ENCODE results near the gene DRAP1.

The DRAP1 gene

GRCh38 chr11:65921876-65922275 is 2.6 kb downstream of the DRAP1 start:
- Histone ChIP-seq H3K27me3 (ENCODE audit: insufficient read depth, low read length, poor library complexity, severe bottlenecking) (no peaks in the 10 kb centered on the region), H2AFZ (ENCODE audit: low read length) (no peak overlapping the region), H3K4me2 (ENCODE audit: low read depth, low read length, poor library complexity, severe bottlenecking) (no peak overlapping the region), H3K9ac (ENCODE audit: low read depth, low read length, poor library complexity, severe bottlenecking) (no peak overlapping the region), H3K9me2 (replicated peaks; ENCODE audit: low read depth, low read length) (no peaks in the 10 kb centered on the region), H3K4me1 (ENCODE audit: insufficient read depth, low read length, poor library complexity, severe bottlenecking) (peaks cover 23% of the 10 kb centered on the region), H3K36me3 (ENCODE audit: insufficient read depth, low read length) (peaks cover 8% of the 10 kb centered on the region; the same call in 1 of the 2 replicates), H4K20me1 (ENCODE audit: insufficient read depth, low read length, poor library complexity, severe bottlenecking) (peaks cover 15% of the 10 kb centered on the region), H3F3A (ENCODE audit: low read depth) (no peaks in the 10 kb centered on the region), H3K4me3 (ENCODE audit: low read length, poor library complexity, severe bottlenecking) (no peak overlapping the region), H3K9me3 (ENCODE audit: insufficient read depth, low read depth, low read length) (no peaks in the 10 kb centered on the region), H3K79me2 (ENCODE audit: insufficient read depth, low read length) (peaks cover 34% of the 10 kb centered on the region)
- TF ChIP-seq CTCF (conservative IDR thresholded peaks at IDR 0.05; ENCODE audit: low read length), result no peak
- no peak for TF ChIP-seq EZH2phosphoT487 (IDR thresholded peaks at IDR 0.05; ENCODE audit: borderline replicate concordance)

GRCh38 chr11:65922565-65922964 is 3.3 kb downstream of the DRAP1 start:
- no peak overlapping the region for H3K4me2 ChIP-seq (ENCODE audit: low read depth, low read length, poor library complexity, severe bottlenecking)
- no peaks in the 10 kb centered on the region for H3K9me2 ChIP-seq (replicated peaks; ENCODE audit: low read depth, low read length)
- no peak overlapping the region for H2AFZ ChIP-seq (ENCODE audit: low read length)
- peaks cover 27% of the 10 kb centered on the region for H3K79me2 ChIP-seq (ENCODE audit: insufficient read depth, low read length)
- peaks cover 15% of the 10 kb centered on the region for H4K20me1 ChIP-seq (ENCODE audit: insufficient read depth, low read length, poor library complexity, severe bottlenecking)
- H3K4me3 ChIP-seq (ENCODE audit: low read length, poor library complexity, severe bottlenecking), result no peak overlapping the region
- H3K36me3 ChIP-seq (ENCODE audit: insufficient read depth, low read length), result peaks cover 8% of the 10 kb centered on the region; the same call in 1 of the 2 replicates
- no peak overlapping the region for H3K9ac ChIP-seq (ENCODE audit: low read depth, low read length, poor library complexity, severe bottlenecking)
- H3K9me3 ChIP-seq (ENCODE audit: insufficient read depth, low read depth, low read length), result no peaks in the 10 kb centered on the region
- peaks cover 19% of the 10 kb centered on the region for H3K4me1 ChIP-seq (ENCODE audit: insufficient read depth, low read length, poor library complexity, severe bottlenecking)
- H3K27me3 ChIP-seq (ENCODE audit: insufficient read depth, low read length, poor library complexity, severe bottlenecking), result no peaks in the 10 kb centered on the region
- H3F3A ChIP-seq (ENCODE audit: low read depth), result no peaks in the 10 kb centered on the region
- TF ChIP-seq CTCF (conservative IDR thresholded peaks at IDR 0.05; ENCODE audit: low read length) (no peak), EZH2phosphoT487 (IDR thresholded peaks at IDR 0.05; ENCODE audit: borderline replicate concordance) (no peak)

- no peaks in the 10 kb centered on the region for H3K27me3 ChIP-seq (ENCODE audit: insufficient read depth, low read length, poor library complexity, severe bottlenecking)
- H4K20me1 ChIP-seq (ENCODE audit: insufficient read depth, low read length, poor library complexity, severe bottlenecking), result peaks cover 3% of the 10 kb centered on the region
- H3K4me1 ChIP-seq (ENCODE audit: insufficient read depth, low read length, poor library complexity, severe bottlenecking), result peaks cover 18% of the 10 kb centered on the region
- no peak overlapping the region for H3K9ac ChIP-seq (ENCODE audit: low read depth, low read length, poor library complexity, severe bottlenecking)
- no peak overlapping the region for H2AFZ ChIP-seq (ENCODE audit: low read length)
- no peak overlapping the region for H3K4me3 ChIP-seq (ENCODE audit: low read length, poor library complexity, severe bottlenecking)
- H3K79me2 ChIP-seq (ENCODE audit: insufficient read depth, low read length), result peaks cover 7% of the 10 kb centered on the region; the same call in 1 of the 2 replicates
- no peaks in the 10 kb centered on the region for H3F3A ChIP-seq (ENCODE audit: low read depth)
- H3K36me3 ChIP-seq (ENCODE audit: insufficient read depth, low read length), result peaks cover 8% of the 10 kb centered on the region; the same call in 1 of the 2 replicates
- no peak for TF ChIP-seq EZH2phosphoT487 (IDR thresholded peaks at IDR 0.05; ENCODE audit: borderline replicate concordance)
- TF ChIP-seq CTCF (conservative IDR thresholded peaks at IDR 0.05; ENCODE audit: low read length), result no peak
- H3K9me3 ChIP-seq (ENCODE audit: insufficient read depth, low read depth, low read length), result no peaks in the 10 kb centered on the region
- H3K4me2 ChIP-seq (ENCODE audit: low read depth, low read length, poor library complexity, severe bottlenecking), result no peak overlapping the region
- H3K9me2 ChIP-seq (replicated peaks; ENCODE audit: low read depth, low read length), result no peaks in the 10 kb centered on the region
Measured at GRCh38 chr11:65925397-65925796, 6.2 kb downstream of the DRAP1 start.
